ENCODE results near the gene VPS18. TPM values are rescaled to one million over a fixed set of nuclear protein-coding genes. Genes with fewer than 3 reads are reported as not detected.

The VPS18 gene
- total RNA-seq, 2 donors from 2014 or later: 18.3 to 19.2 TPM

DNA sequence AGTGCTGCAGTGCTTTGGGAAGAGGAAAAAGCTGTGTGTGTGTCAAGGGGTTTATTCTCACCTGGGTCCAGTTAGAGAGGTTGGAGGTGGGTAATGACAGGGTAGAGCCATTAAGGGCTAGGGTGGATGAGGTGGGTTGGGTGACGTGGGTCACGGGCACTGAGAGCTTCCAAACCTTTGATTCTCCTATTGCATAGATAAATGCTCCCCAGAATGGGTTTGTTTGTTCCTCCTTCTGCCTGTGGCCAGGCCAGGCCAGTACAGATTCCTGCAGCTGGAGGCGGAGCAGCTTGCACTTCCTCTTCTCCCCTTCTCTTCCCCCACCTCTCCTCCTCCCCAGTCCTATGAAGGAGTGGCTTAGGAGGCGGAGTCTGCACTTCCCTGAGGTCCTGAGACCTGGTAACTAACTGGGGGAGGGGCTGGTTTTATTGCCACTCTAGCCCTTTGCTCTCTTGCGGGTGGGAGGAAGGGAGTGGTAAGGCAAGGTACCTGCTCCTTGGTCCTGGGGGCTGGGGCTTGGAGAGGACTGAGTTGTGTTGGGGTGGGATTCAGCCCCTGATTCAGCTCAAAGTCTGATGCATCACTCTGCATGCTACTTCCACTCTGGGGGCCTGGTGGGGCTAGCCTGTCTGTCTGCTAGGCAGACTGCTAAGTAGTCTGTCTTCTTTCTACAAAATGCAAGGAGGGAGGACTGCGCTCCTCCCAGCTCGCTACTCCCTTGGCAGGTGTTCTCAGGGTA lies 46.9 kb upstream of the VPS18 start:
- Histone ChIP-seq H3K36me3 (no peaks in the 10 kb centered on the region), H3K9ac (ENCODE audit: low read depth in 2 of 2, low read length in 2 of 2) (peak overlapping the region; percentile 52 to 94)
- intact Hi-C loops (cut with DNase I): no loop called here

DNA sequence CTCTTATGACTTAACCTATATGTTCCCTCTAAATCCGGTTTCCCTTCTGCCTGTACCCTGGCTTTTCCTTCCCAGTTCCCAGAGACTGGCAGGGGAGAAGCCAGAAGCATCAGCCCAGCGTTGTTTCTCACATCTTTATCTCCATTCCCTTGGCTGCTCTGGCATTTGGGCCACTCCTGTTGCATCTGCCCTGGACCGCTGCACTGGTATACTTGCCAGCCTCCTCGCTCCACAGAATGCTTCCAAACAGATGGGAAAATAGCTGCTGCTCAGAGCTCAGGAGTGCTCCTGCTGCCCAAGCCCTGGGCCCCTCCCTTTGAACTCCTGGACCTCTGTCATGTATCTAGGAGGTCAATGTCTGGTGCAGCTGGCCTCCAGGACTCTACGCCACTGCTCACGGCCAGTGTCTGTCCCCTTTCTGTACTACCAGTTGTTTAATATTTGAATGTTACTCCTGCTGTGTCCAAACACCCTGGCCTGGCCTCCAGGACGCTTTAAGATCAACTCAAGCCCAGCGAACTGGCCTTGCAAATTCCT lies 43.6 kb upstream of the VPS18 start:
- Histone ChIP-seq H3K27ac (no peak overlapping the region), H3K4me3 (no peak overlapping the region), H3K27me3 (no peaks in the 10 kb centered on the region), H3K9ac (ENCODE audit: low read depth in 2 of 2, low read length in 2 of 2) (peak overlapping the region in 1 of 2 donors; percentile 38), H3K36me3 (no peaks in the 10 kb centered on the region), H3K4me1 (no peaks in the 10 kb centered on the region), H3K9me3 (no peaks in the 10 kb centered on the region)
- DNase-seq: no peak
- intact Hi-C loops (cut with DNase I): no loop called here
- TF ChIP-seq, protein P1, sequence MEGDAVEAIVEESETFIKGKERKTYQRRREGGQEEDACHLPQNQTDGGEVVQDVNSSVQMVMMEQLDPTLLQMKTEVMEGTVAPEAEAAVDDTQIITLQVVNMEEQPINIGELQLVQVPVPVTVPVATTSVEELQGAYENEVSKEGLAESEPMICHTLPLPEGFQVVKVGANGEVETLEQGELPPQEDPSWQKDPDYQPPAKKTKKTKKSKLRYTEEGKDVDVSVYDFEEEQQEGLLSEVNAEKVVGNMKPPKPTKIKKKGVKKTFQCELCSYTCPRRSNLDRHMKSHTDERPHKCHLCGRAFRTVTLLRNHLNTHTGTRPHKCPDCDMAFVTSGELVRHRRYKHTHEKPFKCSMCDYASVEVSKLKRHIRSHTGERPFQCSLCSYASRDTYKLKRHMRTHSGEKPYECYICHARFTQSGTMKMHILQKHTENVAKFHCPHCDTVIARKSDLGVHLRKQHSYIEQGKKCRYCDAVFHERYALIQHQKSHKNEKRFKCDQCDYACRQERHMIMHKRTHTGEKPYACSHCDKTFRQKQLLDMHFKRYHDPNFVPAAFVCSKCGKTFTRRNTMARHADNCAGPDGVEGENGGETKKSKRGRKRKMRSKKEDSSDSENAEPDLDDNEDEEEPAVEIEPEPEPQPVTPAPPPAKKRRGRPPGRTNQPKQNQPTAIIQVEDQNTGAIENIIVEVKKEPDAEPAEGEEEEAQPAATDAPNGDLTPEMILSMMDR (IDR thresholded peaks at IDR 0.05): no peak

More for the DNA sequence above, 46.9 kb upstream of the VPS18 start:
- DNase-seq: peak; percentile 97
- no peaks in the 10 kb centered on the region for H3K4me1 ChIP-seq
- peak overlapping the region; percentile 96 for H3K27ac ChIP-seq
- no peaks in the 10 kb centered on the region for H3K9me3 ChIP-seq
- TF ChIP-seq, protein P1 (IDR thresholded peaks at IDR 0.05): no peak
- H3K27me3 ChIP-seq: no peaks in the 10 kb centered on the region
- H3K4me3 ChIP-seq: peak overlapping the region; percentile 81

- peak; percentile 83 for DNase-seq
- H3K9me3 ChIP-seq: no peaks in the 10 kb centered on the region
- H3K9ac ChIP-seq (ENCODE audit: low read depth in 2 of 2, low read length in 2 of 2): peak overlapping the region in 1 of 2 donors; percentile 70
- H3K27ac ChIP-seq: peak overlapping the region; percentile 74
- no peaks in the 10 kb centered on the region for H3K36me3 ChIP-seq
- peaks cover 14% of the 10 kb centered on the region for H3K4me1 ChIP-seq
- no peaks in the 10 kb centered on the region for H3K27me3 ChIP-seq
- H3K4me3 ChIP-seq: no peak overlapping the region
- intact Hi-C loops (cut with DNase I): no loop called here
- TF ChIP-seq, protein P1 (IDR thresholded peaks at IDR 0.05): no peak
Observed at GRCh38 chr15:40852529-40852928, 41.7 kb upstream of the VPS18 start.

GRCh38 chr15:40853241-40853890 lies 40.9 kb upstream of the VPS18 start:
- no peaks in the 10 kb centered on the region for H3K9me3 ChIP-seq
- peak overlapping the region; percentile 32 for H3K27ac ChIP-seq
- TF ChIP-seq, protein P1 (IDR thresholded peaks at IDR 0.05): no peak
- no peaks in the 10 kb centered on the region for H3K36me3 ChIP-seq
- H3K4me1 ChIP-seq: peaks cover 14% of the 10 kb centered on the region
- DNase-seq: no peak
- peak overlapping the region in 1 of 2 donors; percentile 48 for H3K9ac ChIP-seq (ENCODE audit: low read depth in 2 of 2, low read length in 2 of 2)
- H3K27me3 ChIP-seq: no peaks in the 10 kb centered on the region
- no peak overlapping the region for H3K4me3 ChIP-seq
- intact Hi-C loops (cut with DNase I): no loop called here

- no peak overlapping the region for H3K9ac ChIP-seq (ENCODE audit: low read depth in 2 of 2, low read length in 2 of 2)
- DNase-seq: no peak
- H3K4me1 ChIP-seq: peaks cover 14% of the 10 kb centered on the region
- TF ChIP-seq, protein P1 (IDR thresholded peaks at IDR 0.05): no peak
- no peak overlapping the region for H3K4me3 ChIP-seq
- H3K9me3 ChIP-seq: no peaks in the 10 kb centered on the region
- no peaks in the 10 kb centered on the region for H3K36me3 ChIP-seq
- no peak overlapping the region for H3K27ac ChIP-seq
- intact Hi-C loops (cut with DNase I): no loop called here
- H3K27me3 ChIP-seq: no peaks in the 10 kb centered on the region
Observed at GRCh38 chr15:40854161-40854560, 40.1 kb upstream of the VPS18 start.

Measured in colonic mucosa (tissue), 4 donors.